Posterior vena cava (tissue), 2 donors: ENCODE results near the gene FAM89A. TPM values are rescaled to one million over a fixed set of nuclear protein-coding genes. Genes with fewer than 3 reads are reported as not detected.
"Not testable (repeated sequence)": the region's sequence is repeated elsewhere in the genome, so short reads cannot be mapped to it uniquely, and the experiment has no call there.

Source experiments
- DNase-seq: peaks from one replicate; pipeline ENCODE4 v3.0.0-alpha.2; 2020; ENCODE audit warnings: low spot score
- intact Hi-C, 2 donors: fragments of 100-400 bp; cut with DNase I; formaldehyde crosslinking; loops; one replicate each; pipeline versions ENCODE4 v1.14.1 to v1.14.2; 2022 to 2023
- total RNA-seq, 2 donors: library from RNA; stranded (reverse); fragmentation: NEBNext Ultra II Directional; extraction: Animal tissue kit (Norgen Biotek cat#: 25700); gene quantifications; one replicate each; pipeline ENCODE4 v1.2.1, GENCODE V29; 2021
- donor health status: DM: yes; HTN: yes; CAD: no.
- donor health status: DM: yes; HTN: yes; CAD: no.

Gene FAM89A
- total RNA-seq, 2 donors from 2014 or later, result 8.4 to 11.2 TPM

DNA sequence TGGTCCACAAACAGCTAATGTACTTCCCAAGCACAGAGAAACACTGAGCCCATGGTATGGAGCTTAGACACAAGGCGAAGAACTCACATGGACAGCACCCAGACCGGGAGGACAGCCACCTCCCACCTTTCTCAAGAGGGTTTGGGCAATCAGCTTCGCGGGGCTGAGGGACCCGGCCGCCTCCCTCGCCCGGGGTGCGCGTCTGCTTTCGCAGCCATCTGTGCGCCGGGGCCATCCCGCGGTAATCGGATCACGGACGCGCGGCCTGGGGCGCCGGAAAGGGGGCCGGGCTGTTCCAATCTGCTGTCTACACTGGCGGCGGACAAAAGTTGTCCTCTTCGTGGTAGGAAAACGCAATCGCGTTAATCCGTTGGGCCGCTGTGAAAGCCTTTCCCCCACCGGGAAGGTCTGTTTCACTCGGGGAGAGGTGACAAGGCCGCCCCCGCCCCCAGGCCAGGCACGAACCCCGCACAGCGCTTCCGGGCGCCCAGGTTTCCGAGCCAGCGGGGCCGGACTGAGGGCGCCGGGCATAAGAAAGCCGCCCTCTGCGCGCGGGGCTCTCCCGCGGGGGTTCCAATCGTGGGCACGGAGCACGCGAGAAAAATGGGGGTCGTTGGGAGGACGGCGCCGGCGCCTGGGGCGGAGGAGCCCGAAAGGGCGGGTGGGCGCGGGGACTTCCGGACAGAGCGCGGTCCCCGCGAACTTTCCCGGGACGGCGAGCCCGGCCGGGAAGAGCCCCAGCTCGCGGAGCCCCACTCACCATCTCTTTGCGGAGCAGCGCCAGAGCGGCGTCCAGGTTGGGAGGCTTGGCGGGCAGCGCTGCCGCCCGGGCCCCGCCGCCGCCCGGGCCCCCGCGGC lies 664 bp downstream of the FAM89A start:
- intact Hi-C loops, result no loop called here
- no peak for DNase-seq

- DNase-seq, result no peak
- intact Hi-C loops, result no loop called here
Observed at GRCh38 chr1:231037585-231038517, 2.2 kb downstream of the FAM89A start.

DNA sequence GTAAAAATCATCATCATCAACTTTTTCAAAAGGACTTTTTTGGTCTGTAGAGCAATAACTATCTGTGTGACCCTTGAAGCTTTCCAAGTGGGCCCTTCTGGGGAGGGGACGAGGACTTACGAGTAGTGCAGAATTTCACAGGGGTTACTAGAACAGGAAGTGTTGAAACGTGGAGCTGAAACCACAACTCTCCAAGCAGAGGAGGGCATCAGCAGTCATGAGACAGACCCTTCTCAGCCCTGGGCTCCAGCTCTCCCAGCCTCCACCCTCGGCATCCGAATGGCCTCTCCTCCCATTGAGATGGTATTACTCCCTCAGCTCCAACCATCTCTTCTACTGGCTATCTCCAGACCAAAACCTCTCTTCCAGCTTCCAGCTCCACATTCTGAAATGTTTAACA lies 3.6 kb downstream of the FAM89A start:
- DNase-seq, result no peak

GRCh38 chr1:231035799-231036198 lies 4.3 kb downstream of the FAM89A start:
- intact Hi-C loops, result no loop called here
- no peak for DNase-seq

More for the DNA sequence above, 3.6 kb downstream of the FAM89A start:
- intact Hi-C loops, result no loop called here

DNA sequence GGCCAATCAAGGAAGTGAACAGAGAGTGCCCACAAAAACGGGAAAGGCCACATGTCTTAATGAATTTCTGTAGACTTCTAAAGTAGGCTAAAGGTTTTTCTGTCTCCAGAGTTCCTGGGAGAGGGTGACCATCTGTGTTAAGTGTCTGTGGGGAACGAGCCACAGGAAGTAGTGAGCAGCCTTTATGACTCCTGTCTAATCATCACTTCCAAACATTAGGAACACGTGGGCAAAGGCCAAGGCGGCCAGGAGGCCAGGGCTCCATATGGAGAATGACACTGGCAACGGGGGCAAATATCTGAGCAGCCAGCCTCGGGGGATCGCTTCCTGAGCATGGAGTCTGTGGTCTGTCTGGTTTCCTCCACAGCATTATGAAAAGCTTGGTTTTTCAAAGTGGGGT lies 7.1 kb downstream of the FAM89A start:
- intact Hi-C loops, result no loop called here
- DNase-seq, result no peak

GRCh38 chr1:231029841-231030240 lies 10.2 kb downstream of the FAM89A start:
- intact Hi-C loops, result no loop called here
- no peak for DNase-seq

DNA sequence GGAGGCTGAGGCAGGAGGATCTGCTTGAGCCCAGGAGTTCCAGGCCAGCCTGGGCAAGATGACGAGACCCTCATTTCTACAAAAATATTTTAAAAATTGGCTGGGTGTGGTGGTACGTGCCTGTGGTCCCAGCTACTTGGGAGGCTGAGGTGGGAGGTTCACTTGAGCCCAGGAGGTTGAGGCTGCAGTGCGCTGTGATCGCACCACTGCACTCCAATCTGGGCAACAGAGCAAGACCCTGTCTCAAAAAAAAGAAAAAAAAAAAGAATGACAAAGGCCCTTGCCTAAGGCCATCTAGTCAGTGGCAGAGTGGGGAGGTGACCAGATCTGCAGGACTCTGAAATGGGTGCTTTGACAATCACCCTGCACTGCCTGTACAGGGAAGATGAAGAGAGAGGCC lies 10.8 kb downstream of the FAM89A start:
- DNase-seq, intact Hi-C loops: not testable (repeated sequence)

DNA sequence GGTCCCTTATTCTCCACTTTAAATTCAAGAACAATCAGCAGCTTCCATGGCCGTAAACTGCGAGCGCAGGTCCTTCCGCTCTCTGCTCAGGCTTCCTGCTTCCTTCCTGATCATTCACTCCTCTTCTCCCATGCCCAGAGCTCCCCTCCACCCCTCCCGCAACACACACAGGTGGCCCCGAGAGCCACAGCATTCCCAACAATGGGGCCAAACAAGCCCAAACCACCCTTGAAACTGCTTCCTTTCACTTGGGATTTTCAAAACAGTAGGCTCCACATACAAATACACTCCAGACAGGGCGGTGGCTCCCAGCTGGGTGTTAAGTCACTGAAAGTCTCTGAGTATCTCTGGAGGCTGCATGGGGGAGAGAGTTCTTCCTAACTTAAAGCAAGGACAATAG lies 11.4 kb downstream of the FAM89A start:
- no peak for DNase-seq
- intact Hi-C loops, result no loop called here

- DNase-seq, result no peak
- intact Hi-C loops, result loop anchor here in 1 of 2 donors (1.0 kb wide), 1 partner anchor 22 kb away; no protein-coding TSS in a partner anchor
Observed at GRCh38 chr1:231027971-231028370, 12.1 kb downstream of the FAM89A start.

DNA sequence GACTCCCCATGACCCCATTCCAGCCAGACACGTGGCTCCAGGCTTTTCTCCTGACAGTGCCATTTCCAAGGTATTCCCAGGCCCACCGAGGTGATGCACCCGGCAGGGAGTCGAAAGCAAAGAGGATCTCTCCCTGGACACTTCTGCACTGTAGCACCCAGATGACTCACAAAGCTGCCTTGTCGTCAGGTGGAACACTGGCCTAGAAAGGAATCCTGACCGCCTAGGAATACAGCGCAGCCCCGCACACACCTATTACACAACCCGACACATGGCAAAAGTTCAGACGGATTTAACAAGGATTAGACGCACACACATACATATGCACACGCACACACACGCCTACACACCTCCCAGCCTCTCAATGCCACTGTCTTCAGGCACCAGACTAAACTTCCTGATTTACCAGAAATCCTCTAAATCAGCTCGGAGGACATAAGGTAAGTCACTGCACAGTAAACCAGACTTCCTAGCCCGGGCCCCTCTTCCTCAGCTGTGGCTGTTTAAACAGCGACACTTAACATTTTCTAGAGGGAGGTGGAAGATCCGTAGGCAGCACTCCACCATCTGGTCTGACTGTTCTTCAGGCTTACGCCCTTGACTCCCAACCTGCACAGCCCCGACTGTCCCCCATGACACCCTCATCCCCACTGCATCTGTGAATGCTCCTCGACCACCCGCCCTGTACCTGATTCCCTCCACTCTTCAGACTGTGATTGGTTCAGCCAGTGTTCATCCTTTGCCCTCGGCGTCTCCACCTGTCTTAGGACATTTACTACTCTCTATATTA lies 12.7 kb downstream of the FAM89A start:
- no peak for DNase-seq
- intact Hi-C loops, result loop anchor here in 1 of 2 donors (1.0 kb wide), 1 partner anchor 21 kb away; no protein-coding TSS in a partner anchor

GRCh38 chr1:231026576-231026975 lies 13.5 kb downstream of the FAM89A start:
- no peak for DNase-seq
- intact Hi-C loops, result no loop called here

DNA sequence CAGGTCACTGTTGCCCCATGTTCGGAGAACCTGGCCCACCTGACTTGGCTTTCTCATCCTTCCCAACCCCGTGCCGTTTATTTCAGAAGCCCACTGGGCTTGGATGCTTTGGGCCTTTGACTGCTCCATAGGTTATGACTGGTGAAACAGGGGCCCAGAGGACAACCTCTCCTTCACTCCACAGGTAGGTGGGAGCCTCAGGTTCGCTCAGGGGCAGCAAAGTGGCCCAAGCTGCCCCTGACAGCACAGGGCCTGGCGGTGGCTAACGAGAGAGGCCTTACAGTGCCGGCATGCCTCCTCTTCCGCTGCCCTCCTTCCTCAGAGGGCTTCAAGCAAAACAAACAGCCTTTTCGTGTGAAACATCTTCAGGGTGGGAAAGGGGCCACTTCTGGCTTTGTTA lies 16.9 kb downstream of the FAM89A start:
- intact Hi-C loops, result no loop called here
- no peak for DNase-seq

DNA sequence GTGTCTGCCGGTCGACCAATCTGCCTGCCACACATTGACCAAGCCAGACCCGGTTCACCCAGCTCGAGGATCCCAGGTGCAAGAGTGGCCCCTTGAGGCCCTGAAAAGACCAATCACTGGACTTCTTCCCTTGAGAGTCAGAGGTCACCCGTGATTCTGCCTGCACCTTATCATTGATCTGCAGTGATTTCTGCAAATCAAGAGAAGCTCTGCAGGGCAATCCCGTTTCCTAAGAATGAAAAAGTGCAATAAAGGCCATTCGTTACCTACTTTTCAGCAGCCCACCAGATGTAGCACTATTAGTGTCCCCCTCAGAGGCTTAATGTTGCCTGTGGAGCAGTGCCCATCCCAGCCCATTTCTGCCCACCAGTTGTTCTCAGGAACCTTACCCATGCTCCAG lies 17.5 kb downstream of the FAM89A start:
- DNase-seq, intact Hi-C loops: not testable (repeated sequence)

DNA sequence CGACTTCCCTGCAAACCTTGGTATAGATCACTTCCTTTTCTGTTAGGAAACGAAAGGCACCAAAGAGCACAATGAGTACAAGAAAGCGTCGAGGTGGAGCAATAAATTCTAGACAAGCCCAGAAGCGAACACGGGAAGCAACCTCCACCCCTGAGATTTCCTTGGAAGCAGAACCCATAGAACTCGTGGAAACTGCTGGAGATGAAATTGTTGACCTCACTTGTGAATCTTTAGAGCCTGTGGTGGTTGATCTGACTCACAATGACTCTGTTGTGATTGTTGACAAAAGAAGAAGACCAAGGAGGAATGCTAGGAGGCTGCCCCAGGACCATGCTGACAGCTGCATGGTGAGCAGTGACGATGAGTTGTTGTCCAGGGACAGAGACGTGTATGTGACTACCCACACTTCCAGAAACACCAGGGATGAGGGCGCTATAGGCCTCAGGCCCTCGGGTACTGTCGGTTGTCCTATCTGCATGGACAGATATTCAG lies 18.5 kb downstream of the FAM89A start:
- intact Hi-C loops, result no loop called here
- DNase-seq, result no peak

DNA sequence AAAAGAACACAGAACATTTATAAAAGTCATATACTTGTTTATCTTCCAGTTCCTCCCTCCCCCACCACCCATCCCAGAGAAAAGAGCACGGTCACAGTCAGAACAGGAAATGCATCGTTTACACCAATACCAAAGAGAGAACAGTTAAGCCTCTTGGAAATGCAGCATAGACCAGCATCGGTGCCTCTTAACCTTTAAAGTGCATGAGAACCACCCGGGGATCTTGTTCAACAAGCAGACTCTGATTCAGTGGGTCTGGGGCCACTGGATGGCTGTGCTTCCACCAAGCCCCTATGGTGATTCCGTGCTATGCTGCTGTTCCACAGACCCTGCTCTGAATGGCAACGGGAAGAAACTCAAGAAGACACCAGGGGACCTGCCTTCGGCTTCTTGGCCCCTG lies 19.2 kb downstream of the FAM89A start:
- intact Hi-C loops, result no loop called here
- no peak for DNase-seq

- intact Hi-C loops, result no loop called here
- DNase-seq, result no peak
Observed at GRCh38 chr1:231020139-231020601, 19.9 kb downstream of the FAM89A start.

DNA sequence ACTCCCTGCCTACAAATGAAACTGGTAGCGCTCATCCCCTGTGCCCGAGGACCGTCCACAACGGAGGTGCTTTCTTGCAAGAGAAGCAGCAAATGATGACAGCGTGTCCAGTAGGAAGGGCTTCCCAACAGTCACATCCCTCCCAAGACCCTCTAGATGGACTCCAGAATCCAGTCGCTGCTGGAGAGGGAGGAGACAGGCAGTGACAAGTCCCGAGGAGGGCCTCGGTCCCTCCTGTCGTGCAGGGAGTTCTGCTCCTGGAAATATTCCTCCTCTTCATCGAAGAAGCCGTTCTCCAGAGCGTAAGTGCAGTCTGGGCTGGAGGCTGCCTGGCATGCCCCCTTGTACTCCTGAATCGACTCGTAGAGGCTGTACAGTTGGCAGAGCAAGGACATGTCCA lies 20.3 kb downstream of the FAM89A start:
- intact Hi-C loops, result loop anchor here in 1 of 2 donors (2.0 kb wide), 1 partner anchor 29 kb away; no protein-coding TSS in a partner anchor
- no peak for DNase-seq

GRCh38 chr1:231016966-231017365 lies 23.1 kb downstream of the FAM89A start:
- intact Hi-C loops, result no loop called here
- DNase-seq, result no peak

DNA sequence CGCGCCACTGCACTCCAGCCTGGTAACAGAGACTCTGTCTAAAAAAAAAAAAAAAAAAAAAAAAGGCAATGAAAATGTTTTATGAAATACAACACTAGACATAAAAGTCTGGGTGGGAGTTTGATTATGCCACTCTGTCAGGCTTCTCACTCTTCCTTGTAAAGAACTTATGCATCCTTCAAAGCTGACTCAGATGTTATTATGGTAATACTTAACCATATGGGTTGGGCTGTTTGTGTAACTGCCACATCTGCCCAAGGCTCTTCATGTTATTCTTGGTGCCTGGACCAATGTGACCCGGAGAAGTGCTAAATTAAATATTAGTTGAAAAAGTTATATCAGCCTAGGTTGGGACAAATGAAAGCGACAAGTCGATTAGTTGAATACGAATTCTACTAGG lies 23.8 kb downstream of the FAM89A start:
- intact Hi-C loops, result no loop called here
- DNase-seq, result no peak
